GM23248 (cell line): ENCODE results near the gene DMRT1.

Experiments
- EZH2 ChIP-seq: fragments of 200-600 bp; sonication (generic); IDR thresholded peaks from 2 replicates; pipeline ENCODE4 v1.6.1; 2018; ENCODE audit warnings: antibody characterized with exemption, mild to moderate bottlenecking; ENCODE audit not compliant: insufficient read depth, poor library complexity, severe bottlenecking
- EZH2phosphoT487 ChIP-seq: fragments of 200-600 bp; sonication (generic); IDR thresholded peaks from 2 replicates; pipeline ENCODE4 v1.6.1; 2018; ENCODE audit warnings: antibody characterized with exemption, moderate library complexity, mild to moderate bottlenecking, low read depth; ENCODE audit not compliant: insufficient read depth

- no peak for TF ChIP-seq EZH2phosphoT487
- TF ChIP-seq EZH2 = no peak
Measured at GRCh38 chr9:1005043-1005667, 163.7 kb downstream of the DMRT1 start.
